K562 (cell line): ENCODE results near the gene KCNK4. TPM values are rescaled to one million over a fixed set of nuclear protein-coding genes. Genes with fewer than 3 reads are reported as not detected.

Experiments
- ATAC-seq: fragments of 200-7000 bp; cut with Tn5 transposase; 3 replicates; pipeline ENCODE4 v1.9.1; 2020; ENCODE audit warnings: moderate library complexity
- BruUV-seq: library from RNA; stranded (reverse); fragments of 400-500 nt; replicated peaks from 2 replicates; lab custom pipeline; 2021; lab: Mats Ljungman, UMichigan
- CTCF ChIA-PET: fragments of 300-600 bp; formaldehyde crosslinking; extraction: SDS; loops from one replicate; lab custom pipeline; 2021; ENCODE audit warnings: low intra/inter-chr PET ratio; lab: Yijun Ruan, JAX
- POLR2A ChIA-PET: fragments of 300-600, 350-650 bp; sonication (Branson Sonifier 250); formaldehyde crosslinking; extraction: SDS; loops from one replicate; lab custom pipeline; 2021; ENCODE audit warnings: antibody characterized with exemption, inconsistent platforms; lab: Yijun Ruan, JAX
- DNase-seq, 4 experiments: peaks; one replicate each; pipeline versions ENCODE4 v3.0.0 to v3.0.0-alpha.2; 2011 to 2018; ENCODE audit warnings: low spot score in 3 of 4, mixed read lengths in 3 of 4; ENCODE audit errors: extremely low read depth in 1 of 4
- FAIRE-seq: peaks from 2 replicates; lab custom pipeline; 2011; peaks lifted over from hg19 to GRCh38; lab: Jason Lieb, UNC
- H2AFZ ChIP-seq: 2 replicates; pipeline ENCODE4 v1.6.0; 2011; ENCODE audit warnings: low read depth, low read length, control low read depth, inconsistent platforms
- H3K27ac ChIP-seq: fragments of 200-600 bp; 3 replicates; pipeline ENCODE4 v1.8.0; 2011; ENCODE audit warnings: low read depth, mild to moderate bottlenecking, control low read depth, inconsistent platforms, low read length, moderate library complexity, mixed read lengths; ENCODE audit errors: extremely low read depth
- H3K27me3 ChIP-seq, 2 experiments: fragments of 300-600 bp in 1 of 2; 2 replicates in 1 of 2; 3 replicates in 1 of 2; pipeline versions ENCODE4 v1.6.0 to v1.8.0; 2011; ENCODE audit warnings: inconsistent platforms in 2 of 2, low read length in 2 of 2, mild to moderate bottlenecking in 1 of 2, mixed read lengths in 1 of 2, moderate library complexity in 1 of 2; ENCODE audit not compliant: control insufficient read depth in 2 of 2, insufficient read depth in 2 of 2
- H3K36me3 ChIP-seq: fragments of 300-600 bp; 3 replicates; pipeline ENCODE4 v1.8.0; 2011; ENCODE audit warnings: mild to moderate bottlenecking, low read length, inconsistent platforms; ENCODE audit not compliant: control insufficient read depth, insufficient read depth
- H3K4me1 ChIP-seq, 2 experiments: fragments of 200-600 bp in 1 of 2; replicated peaks in 1 of 2; 2 replicates in 1 of 2; 3 replicates in 1 of 2; pipeline versions ENCODE4 v1.5.1 to v1.8.0; 2011; ENCODE audit warnings: inconsistent platforms in 2 of 2, low read length in 2 of 2, mild to moderate bottlenecking in 1 of 2, mixed read lengths in 1 of 2, moderate library complexity in 1 of 2; ENCODE audit not compliant: control insufficient read depth in 2 of 2, insufficient read depth in 2 of 2
- H3K4me2 ChIP-seq: 2 replicates; pipeline ENCODE4 v1.6.1; 2011; ENCODE audit warnings: low read length, control low read depth, inconsistent platforms, mixed read lengths; ENCODE audit not compliant: insufficient read depth
- H3K4me3 ChIP-seq: fragments of 200-600 bp; sonication (generic), shearing (Covaris generic); 2 replicates; pipeline ENCODE4 v1.5.1; 2016; ENCODE audit warnings: control low read depth, inconsistent platforms
- H3K79me2 ChIP-seq: fragments of 200-600 bp; 3 replicates; pipeline ENCODE4 v1.8.0; 2011; ENCODE audit warnings: low read length, inconsistent platforms; ENCODE audit not compliant: control insufficient read depth, insufficient read depth
- H3K9ac ChIP-seq, 2 experiments: 2 replicates each; pipeline versions ENCODE4 v1.6.0 to v1.6.1; 2011; ENCODE audit warnings: low read depth in 2 of 2, low read length in 2 of 2, control low read depth in 1 of 2, inconsistent platforms in 1 of 2, mild to moderate bottlenecking in 1 of 2, mixed read lengths in 1 of 2; ENCODE audit not compliant: insufficient read depth in 1 of 2
- H3K9me1 ChIP-seq: one replicate; pipeline ENCODE4 v1.6.0; 2011; ENCODE audit warnings: inconsistent platforms, mild to moderate bottlenecking, low read length, moderate library complexity; ENCODE audit not compliant: control insufficient read depth, insufficient read depth
- H3K9me3 ChIP-seq: replicated peaks from 2 replicates; pipeline ENCODE4 v1.5.1; 2011; ENCODE audit warnings: low read depth, low read length, inconsistent platforms; ENCODE audit not compliant: control insufficient read depth, insufficient read depth
- H4K20me1 ChIP-seq: replicated peaks from 2 replicates; pipeline ENCODE4 v1.6.1; 2011; ENCODE audit warnings: low read length, inconsistent platforms, mixed read lengths; ENCODE audit not compliant: control insufficient read depth, insufficient read depth
- ASH1L ChIP-seq: fragments of 450-650 bp; IDR thresholded peaks from 2 replicates; pipeline ENCODE4 v1.6.1; 2018; ENCODE audit warnings: borderline replicate concordance, mild to moderate bottlenecking, low read depth; ENCODE audit not compliant: partially characterized antibody
- BRF1 ChIP-seq: IDR thresholded peaks from 3 replicates; pipeline ENCODE4 v1.6.1; 2011; ENCODE audit warnings: borderline replicate concordance, mild to moderate bottlenecking; ENCODE audit not compliant: insufficient read length; ENCODE audit errors: extremely low read depth
- CEBPG ChIP-seq, 3 experiments: fragments of 200-800 bp in 1 of 3; sonication (Bioruptor generic) in 1 of 3; sonication (generic) in 1 of 3; formaldehyde crosslinking in 1 of 3; IDR thresholded peaks in 2 of 3; conservative IDR thresholded peaks in 1 of 3; 2 replicates each; pipeline versions ENCODE4 v1.6.1 to v1.8.0; 2016 to 2022; ENCODE audit warnings: missing compliant biosample characterization in 2 of 3, missing genetic modification characterization in 2 of 3, mild to moderate bottlenecking in 1 of 3, missing genetic modification reagents in 1 of 3
- HMGN3 ChIP-seq: IDR thresholded peaks from 2 replicates; pipeline ENCODE4 v1.6.1; 2011; ENCODE audit warnings: borderline replicate concordance, low read depth, mild to moderate bottlenecking, mixed read lengths, low read length; ENCODE audit not compliant: insufficient read length; ENCODE audit errors: extremely low read depth
- JUNB ChIP-seq: fragments of 450-650 bp; formaldehyde crosslinking; conservative IDR thresholded peaks from 2 replicates; pipeline ENCODE4 v1.4.0; 2020; ENCODE audit warnings: mild to moderate bottlenecking
- MXI1 ChIP-seq: IDR thresholded peaks from 2 replicates; pipeline ENCODE4 v1.6.1; 2011; ENCODE audit warnings: low read depth, mild to moderate bottlenecking, improper control_type of control experiment, low read length
- NBN ChIP-seq: fragments of 450-650 bp; IDR thresholded peaks from 2 replicates; pipeline ENCODE4 v1.6.1; 2016; ENCODE audit warnings: low read depth, mild to moderate bottlenecking
- RBBP5 ChIP-seq: fragments of 200-600 bp; sonication (generic); IDR thresholded peaks from 2 replicates; pipeline ENCODE4 v1.6.1; 2012; ENCODE audit warnings: borderline replicate concordance, mild to moderate bottlenecking, low read length, control low read depth, inconsistent platforms; ENCODE audit not compliant: insufficient read depth, poor library complexity, severe bottlenecking
- SMARCB1 ChIP-seq: IDR thresholded peaks from 2 replicates; pipeline ENCODE4 v1.6.1; 2011; ENCODE audit warnings: improper control_type of control experiment, low read depth; ENCODE audit not compliant: insufficient read length
- TAF15 ChIP-seq: fragments of 200-400 bp; formaldehyde crosslinking; IDR thresholded peaks from 2 replicates; pipeline ENCODE4 v1.6.1; 2017; ENCODE audit warnings: mild to moderate bottlenecking, low read depth, low read length, moderate library complexity
- ZNF239 ChIP-seq: fragments of 250-450 bp; sonication (Bioruptor Pico); IDR thresholded peaks from 2 replicates; pipeline ENCODE4 v1.4.0; 2020; ENCODE audit warnings: mild to moderate bottlenecking
- ZNF316 ChIP-seq: fragments of 450-650 bp; IDR thresholded peaks from 2 replicates; pipeline ENCODE4 v1.6.1; 2016
- ZNF347 ChIP-seq: fragments of 450-650 bp; formaldehyde crosslinking; IDR thresholded peaks from 2 replicates; pipeline ENCODE4 v1.4.0; 2020; ENCODE audit warnings: low read depth, mild to moderate bottlenecking, moderate library complexity
- ZNF57 ChIP-seq: fragments of 450-650 bp; formaldehyde crosslinking; IDR thresholded peaks from 2 replicates; pipeline ENCODE4 v1.4.0; 2020; ENCODE audit warnings: mild to moderate bottlenecking, moderate library complexity
- ZNF76 ChIP-seq: fragments of 250-450 bp; sonication (Bioruptor Pico); IDR thresholded peaks from 2 replicates; pipeline ENCODE4 v1.4.0; 2020; ENCODE audit warnings: mild to moderate bottlenecking, moderate library complexity, borderline replicate concordance
- WGBS: fragments of 100-300 bp; shearing (Covaris generic); methylation state at CpG from one replicate; pipeline ENCODE4 v1.1.6; 2016; ENCODE audit warnings: low coverage, mixed read lengths; ENCODE audit not compliant: insufficient coverage; ENCODE audit errors: missing lambda C conversion rate; 5-methylcytosine and 5-hydroxymethylcytosine counted together
- in situ Hi-C: fragments of 300-500 bp; cut with MboI; formaldehyde crosslinking; loops from 4 replicates; pipeline ENCODE4 v1.15.0; 2018; ENCODE audit warnings: inconsistent platforms, mixed read lengths
- intact Hi-C: fragments of 100-400 bp; cut with micrococcal nuclease; formaldehyde crosslinking; loops from 2 replicates; pipeline ENCODE4 v1.14.2; 2022
- polyA plus RNA-seq, 8 experiments: library from polyadenylated mRNA; depleted of rRNA in 4 of 8; stranded (reverse) in 5 of 8; unstranded in 3 of 8; fragments of >200 nt; fragmentation: Nextera tagmentation in 2 of 8; fragmentation: Illumina TruSeq in 1 of 8; extraction: Ambion mirVana in 2 of 8; extraction: Trizol in 1 of 8; gene quantifications; 2 replicates each; pipeline versions ENCODE4 v1.2.1 to v1.2.3, GENCODE V29; 2011 to 2014; ENCODE audit warnings: inconsistent platforms in 1 of 8, missing spikeins in 1 of 8
- total RNA-seq, 7 experiments: library from RNA; depleted of rRNA in 6 of 7; stranded (reverse); fragments of >200 nt in 6 of 7; fragmentation: Illumina TruSeq in 2 of 7; extraction: Trizol in 2 of 7; gene quantifications; 2 replicates each; pipeline versions ENCODE4 v1.2.1 to v1.2.3, GENCODE V29; 2011 to 2021; ENCODE audit warnings: low replicate concordance in 1 of 7
- TF ChIP-seq, protein P1 (sequence below): fragments of 450-650 bp; formaldehyde crosslinking; conservative IDR thresholded peaks from 2 replicates; pipeline ENCODE4 v1.4.0; 2022; ENCODE audit warnings: mild to moderate bottlenecking, missing genetic modification characterization
- TF ChIP-seq, protein P2 (sequence below): sonication (generic); formaldehyde crosslinking; IDR thresholded peaks from 2 replicates; pipeline ENCODE4 v1.5.0; 2020; ENCODE audit warnings: missing genetic modification reagents

Gene KCNK4
- total and polyA plus RNA-seq, 9 of the 15 experiments (the other 6 are each of a cell fraction or from before 2014, with no cell fraction given), result not detected

DNA sequence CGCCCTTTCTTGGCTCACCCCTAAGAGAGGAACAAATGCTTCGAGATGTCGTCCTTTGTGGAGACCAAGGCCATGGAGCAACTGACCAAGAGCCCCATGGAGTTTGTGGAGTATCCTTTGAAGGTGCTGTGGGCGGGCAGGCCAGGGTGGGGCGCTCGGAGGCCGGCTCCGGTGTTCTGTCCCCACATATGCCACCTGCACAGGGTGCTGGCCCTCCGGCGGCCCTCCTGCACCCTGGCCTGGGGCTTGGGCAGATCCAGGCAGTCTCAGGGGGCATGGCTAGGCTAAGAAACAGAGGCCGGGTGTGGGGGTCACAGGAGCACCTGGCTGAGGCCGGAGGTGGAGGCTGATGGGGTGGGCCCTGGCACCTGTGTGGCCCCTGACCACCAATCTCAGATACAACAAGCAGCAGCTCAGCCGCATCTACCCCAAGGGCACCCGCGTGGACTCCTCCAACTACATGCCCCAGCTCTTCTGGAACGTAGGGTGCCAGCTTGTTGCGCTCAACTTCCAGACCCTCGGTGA lies 29.5 kb upstream of the KCNK4 start:
- Histone ChIP-seq H3K4me2 (no peak overlapping the region), H3K4me1 (peaks cover 0 to 42% of the 10 kb centered on the region in 2 experiments; a peak in 2 of 5 replicates), H3K79me2 (no peaks in the 10 kb centered on the region), H3K9ac (no peak overlapping the region; a peak in 1 of 4 replicates), H3K4me3 (no peak overlapping the region), H3K9me3 (no peaks in the 10 kb centered on the region), H4K20me1 (0 out of 2 replicates have a peak, but pooled peaks cover 4% of the 10 kb centered on the region), H3K36me3 (peaks cover 90% of the 10 kb centered on the region), H3K27ac (no peak overlapping the region), H3K27me3 (no peaks in the 10 kb centered on the region), H2AFZ (no peak overlapping the region), H3K9me1 (no peaks in the 10 kb centered on the region)
- ChIA-PET CTCF (no interaction called here), POLR2A (interaction anchor here (0.6 to 1.2 kb wide), 5 partner anchors 10 to 428 kb away, joined by 3 to 7 read pairs (median 4); partner anchors contain the start of gene PLCB3)
- ATAC-seq (no peak), DNase-seq (no peak), FAIRE-seq (no peak)
- in situ Hi-C loops (no loop called here), intact Hi-C loops (no loop called here)
- BruUV-seq, result no TSS peak
- 89% methylated on average over 12 of the region's 18 CpGs for WGBS
- TF ChIP-seq, protein P1, sequence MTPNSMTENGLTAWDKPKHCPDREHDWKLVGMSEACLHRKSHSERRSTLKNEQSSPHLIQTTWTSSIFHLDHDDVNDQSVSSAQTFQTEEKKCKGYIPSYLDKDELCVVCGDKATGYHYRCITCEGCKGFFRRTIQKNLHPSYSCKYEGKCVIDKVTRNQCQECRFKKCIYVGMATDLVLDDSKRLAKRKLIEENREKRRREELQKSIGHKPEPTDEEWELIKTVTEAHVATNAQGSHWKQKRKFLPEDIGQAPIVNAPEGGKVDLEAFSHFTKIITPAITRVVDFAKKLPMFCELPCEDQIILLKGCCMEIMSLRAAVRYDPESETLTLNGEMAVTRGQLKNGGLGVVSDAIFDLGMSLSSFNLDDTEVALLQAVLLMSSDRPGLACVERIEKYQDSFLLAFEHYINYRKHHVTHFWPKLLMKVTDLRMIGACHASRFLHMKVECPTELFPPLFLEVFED, result no peak
- TF ChIP-seq CEBPG (CRISPR knock-in tag; IDR thresholded peaks at IDR 0.05) (no peak), CEBPG (tag; conservative IDR thresholded peaks at IDR 0.05 in 1 of 2, IDR thresholded peaks at IDR 0.05 in 1 of 2) (no peak), ZNF347 (CRISPR knock-in tag) (no peak), TAF15 (no peak), HMGN3 (no peak), NBN (no peak), ZNF57 (CRISPR knock-in tag) (no peak), MXI1 (no peak), BRF1 (no peak), ZNF316 (no peak), JUNB (no peak), RBBP5 (no peak), ZNF76 (CRISPR knock-in tag) (no peak), ZNF239 (CRISPR knock-in tag) (no peak), SMARCB1 (no peak), ASH1L (no peak)
- TF ChIP-seq, protein P2, sequence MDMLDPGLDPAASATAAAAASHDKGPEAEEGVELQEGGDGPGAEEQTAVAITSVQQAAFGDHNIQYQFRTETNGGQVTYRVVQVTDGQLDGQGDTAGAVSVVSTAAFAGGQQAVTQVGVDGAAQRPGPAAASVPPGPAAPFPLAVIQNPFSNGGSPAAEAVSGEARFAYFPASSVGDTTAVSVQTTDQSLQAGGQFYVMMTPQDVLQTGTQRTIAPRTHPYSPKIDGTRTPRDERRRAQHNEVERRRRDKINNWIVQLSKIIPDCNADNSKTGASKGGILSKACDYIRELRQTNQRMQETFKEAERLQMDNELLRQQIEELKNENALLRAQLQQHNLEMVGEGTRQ, result no peak
